MV-4-11 (cell line): ENCODE results near the gene CNTNAP2.
A peak's percentile ranks its signal among the peaks of the same experiment; 100 is the strongest.

Source experiments
- DNase-seq: peaks from one replicate; lab custom pipeline; 2025; lab: John Stamatoyannopoulos, UW

Gene CNTNAP2

GRCh38 chr7:148105853-148106252, 1989.3 kb downstream of the CNTNAP2 start:
- no peak for DNase-seq

- DNase-seq = no peak
Observed at GRCh38 chr7:148107443-148108127, 1991.0 kb downstream of the CNTNAP2 start.

- DNase-seq = no peak
Observed at GRCh38 chr7:148108381-148108780, 1991.8 kb downstream of the CNTNAP2 start.

GRCh38 chr7:148110097-148110868, 1993.7 kb downstream of the CNTNAP2 start:
- DNase-seq = no peak

GRCh38 chr7:148114804-148115203, 1998.2 kb downstream of the CNTNAP2 start:
- DNase-seq = no peak

- no peak for DNase-seq
Observed at GRCh38 chr7:148115308-148115707, 1998.7 kb downstream of the CNTNAP2 start.

GRCh38 chr7:148116195-148116594, 1999.6 kb downstream of the CNTNAP2 start:
- DNase-seq = peak; percentile 43

- no peak for DNase-seq
Observed at GRCh38 chr7:148116829-148117403, 2000.3 kb downstream of the CNTNAP2 start.

GRCh38 chr7:148118371-148118770, 2001.8 kb downstream of the CNTNAP2 start:
- no peak for DNase-seq

- no peak for DNase-seq
Observed at GRCh38 chr7:148121401-148121800, 2004.8 kb downstream of the CNTNAP2 start.

- no peak for DNase-seq
Observed at GRCh38 chr7:148121847-148122246, 2005.2 kb downstream of the CNTNAP2 start.

GRCh38 chr7:148124477-148124876, 2007.9 kb downstream of the CNTNAP2 start:
- DNase-seq = no peak

GRCh38 chr7:148127374-148127773, 2010.8 kb downstream of the CNTNAP2 start:
- no peak for DNase-seq

GRCh38 chr7:148129023-148129422, 2012.4 kb downstream of the CNTNAP2 start:
- DNase-seq = no peak

GRCh38 chr7:148135116-148135515, 2018.5 kb downstream of the CNTNAP2 start:
- DNase-seq = no peak

- DNase-seq = no peak
Observed at GRCh38 chr7:148135997-148136396, 2019.4 kb downstream of the CNTNAP2 start.

- peak; percentile 36 for DNase-seq
Observed at GRCh38 chr7:148142660-148143248, 2026.2 kb downstream of the CNTNAP2 start.

GRCh38 chr7:148144827-148145226, 2028.2 kb downstream of the CNTNAP2 start:
- no peak for DNase-seq

GRCh38 chr7:148146346-148146745, 2029.7 kb downstream of the CNTNAP2 start:
- no peak for DNase-seq

GRCh38 chr7:148147438-148147837, 2030.8 kb downstream of the CNTNAP2 start:
- DNase-seq = no peak

- no peak for DNase-seq
Observed at GRCh38 chr7:148148456-148148855, 2031.9 kb downstream of the CNTNAP2 start.

- no peak for DNase-seq
Observed at GRCh38 chr7:148149730-148150129, 2033.1 kb downstream of the CNTNAP2 start.

- DNase-seq = no peak
Observed at GRCh38 chr7:148151778-148152177, 2035.2 kb downstream of the CNTNAP2 start.
